Adrenal gland (tissue), 12 donors: ENCODE results near the gene CORO7. TPM values are rescaled to one million over a fixed set of nuclear protein-coding genes. Genes with fewer than 3 reads are reported as not detected.

ENCODE experiments used
- DNase-seq, 7 donors: peaks; one replicate each; pipeline ENCODE4 v3.0.0-alpha.2; 2019 to 2020
- H3K27ac ChIP-seq, 5 donors: fragments of 200-600 bp; sonication (generic) in 4 of 5; 1 replicate in 3 of 5; 2 replicates in 2 of 5; pipeline versions ENCODE4 v1.5.1 to v1.8.0; 2016 to 2020; ENCODE audit warnings: mild to moderate bottlenecking in 1 of 5
- H3K27me3 ChIP-seq: fragments of 200-600 bp; 2 replicates; pipeline ENCODE4 v1.8.0; 2021
- H3K36me3 ChIP-seq, 2 donors: fragments of 200-600 bp; replicated peaks in 1 of 2; 1 replicate in 1 of 2; 2 replicates in 1 of 2; pipeline versions ENCODE4 v1.5.1 to v1.8.0; 2018 to 2022
- H3K4me1 ChIP-seq, 2 donors: fragments of 200-600 bp; replicated peaks in 1 of 2; 1 replicate in 1 of 2; 2 replicates in 1 of 2; pipeline versions ENCODE4 v1.5.1 to v1.8.0; 2018 to 2021
- H3K4me3 ChIP-seq, 4 donors: fragments of 200-600 bp; sonication (generic) in 3 of 4; one replicate each; pipeline ENCODE4 v1.5.1; 2016 to 2018
- H3K9me3 ChIP-seq, 3 donors: fragments of 200-600 bp; sonication (generic) in 1 of 3; replicated peaks in 1 of 3; 1 replicate in 2 of 3; 2 replicates in 1 of 3; pipeline versions ENCODE4 v1.5.1 to v1.8.0; 2016 to 2021
- POLR2A ChIP-seq, 2 donors: fragments of 450-650 bp; IDR thresholded peaks; one replicate each; pipeline ENCODE4 v1.6.1; 2017; ENCODE audit warnings: antibody characterized with exemption in 2 of 2, mild to moderate bottlenecking in 2 of 2, moderate library complexity in 1 of 2
- WGBS, 4 donors: extraction: QIAGEN DNeasy Blood & Tissue Kit in 2 of 4; methylation state at CpG; one replicate each; pipeline versions ENCODE4 v1.1.5 to v1.1.7; 2013 to 2017; 5-methylcytosine and 5-hydroxymethylcytosine counted together
- intact Hi-C, 2 donors: fragments of 100-400 bp; cut with DNase I; formaldehyde crosslinking; loops; one replicate each; pipeline versions ENCODE4 v1.14.1 to v1.15.0; 2022 to 2023
- polyA plus RNA-seq, 3 donors: library from polyadenylated mRNA; stranded (reverse); fragments of 200-250 nt in 2 of 3; fragments of 350-450 nt in 1 of 3; fragmentation: Illumina TruSeq in 1 of 3; extraction: RNeasy Lipid Tissue Mini Kit (QIAGEN cat#74804) in 1 of 3; gene quantifications; one replicate each; pipeline ENCODE4 v1.2.3, GENCODE V29; 2013 to 2014
- total RNA-seq, 9 donors: library from RNA; depleted of rRNA in 4 of 9; stranded (reverse); fragments of >200 nt in 4 of 9; fragments of 120-200 nt in 1 of 9; fragmentation: NEBNext Ultra II Directional in 1 of 9; extraction: Animal tissue kit (Norgen Biotek cat#: 25700) in 1 of 9; gene quantifications; one replicate each; pipeline versions ENCODE4 v1.1.0 to v1.2.4, GENCODE V29; 2013 to 2023
- TF ChIP-seq, protein P1 (sequence below), 6 experiments: fragments of 450-650 bp in 4 of 6; fragments of 200-600 bp in 2 of 6; sonication (generic) in 1 of 6; IDR thresholded peaks; 1 replicate in 5 of 6; 2 replicates in 1 of 6; pipeline versions ENCODE4 v1.5.1 to v1.8.0; 2016 to 2021; ENCODE audit warnings: antibody characterized with exemption in 6 of 6, mild to moderate bottlenecking in 2 of 6, moderate library complexity in 1 of 6
- donor health status: healthy with polysubstance abuse.
- donor health status: Bipolar disorder and iron deficiency.
- donor health status: DM: yes; HTN: yes; CAD: no.
- donor health status: DM: no; HTN: no; CAD: no.
- donor health status: DM: no; HTN: no; CAD: no.
- donor health status: DM: yes; HTN: yes; CAD: no.

CORO7 gene
- total and polyA plus RNA-seq, 12 donors: 4.3 to 61.0 (median 34.7) TPM

DNA sequence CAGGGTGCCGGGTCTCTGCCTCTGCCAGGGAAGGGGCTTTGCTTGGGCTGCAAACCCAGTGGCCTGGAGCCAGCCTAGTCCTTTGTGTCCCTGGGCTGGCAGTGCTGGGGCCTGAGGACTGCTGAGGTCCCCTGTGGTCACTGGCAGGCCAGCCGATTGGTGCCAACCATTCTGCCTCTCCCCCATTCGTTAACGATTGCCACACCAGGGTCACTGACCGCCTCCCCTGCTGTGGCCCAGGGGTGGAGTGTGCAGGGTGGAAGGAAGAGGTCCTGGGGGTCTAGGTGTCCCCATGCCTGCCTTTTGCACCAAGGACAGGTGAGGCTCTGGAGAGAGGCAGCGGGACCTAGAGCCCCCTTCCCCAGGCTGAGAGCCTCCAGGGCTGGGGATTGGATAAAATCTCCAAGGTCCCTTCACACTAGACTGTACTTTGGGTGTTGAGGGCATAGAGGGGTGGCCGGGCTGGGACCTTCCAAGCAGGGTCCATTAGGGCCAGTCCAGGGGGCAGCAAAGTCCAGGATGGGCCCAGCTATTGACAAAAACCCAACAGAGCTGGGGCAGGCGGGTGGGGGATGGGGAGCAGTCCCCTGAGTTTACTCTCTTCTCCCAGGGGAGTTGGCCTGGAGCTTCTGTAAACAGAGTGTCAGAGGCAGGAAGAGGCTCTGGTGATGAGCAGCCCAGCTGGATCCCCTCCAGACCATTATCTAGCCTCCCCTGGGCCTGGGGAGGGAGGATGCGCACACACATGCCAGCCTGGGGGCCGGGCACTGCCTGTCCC, 43.6 kb downstream of the CORO7 start:
- H3K4me1 ChIP-seq: peaks cover 35 to 70% of the 10 kb centered on the region in 2 donors

DNA sequence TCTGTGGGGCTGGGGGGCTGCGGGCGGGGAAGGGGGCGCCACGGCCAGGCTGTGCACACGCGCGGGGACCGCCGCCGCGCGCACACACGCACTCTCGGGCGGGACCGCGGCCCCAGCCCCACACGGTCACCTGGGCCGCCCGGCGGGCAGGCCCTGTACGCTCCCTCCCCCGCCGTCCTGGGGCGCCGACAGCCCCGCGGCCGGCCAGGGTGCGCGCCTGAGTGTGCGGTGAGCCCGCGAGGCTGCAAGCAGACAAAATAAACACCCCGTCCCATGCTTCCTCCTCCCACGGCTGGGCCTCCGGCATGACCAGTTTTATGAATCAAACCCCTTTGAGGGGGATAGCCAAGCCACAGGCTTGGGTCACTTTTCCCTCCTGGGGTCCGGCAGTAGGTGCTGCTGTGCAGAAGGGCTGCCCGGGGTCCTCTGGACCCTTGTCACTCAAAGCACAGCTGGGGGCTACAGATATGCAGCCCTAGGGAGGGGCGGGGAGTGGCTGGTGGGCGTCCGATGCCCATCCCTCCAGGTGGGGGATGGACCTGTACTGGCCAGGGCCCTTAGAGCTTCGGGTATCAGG, 44.3 kb downstream of the CORO7 start:
- intact Hi-C loops: no loop called here
- Histone ChIP-seq H3K27me3 (no peaks in the 10 kb centered on the region), H3K9me3 (no peaks in the 10 kb centered on the region), H3K4me3 (peak overlapping the region in 3 of 4 donors; percentile 29 to 60 (median 42)), H3K27ac (peak overlapping the region in 4 of 5 donors; percentile 37 to 90 (median 68)), H3K36me3 (no peaks in the 10 kb centered on the region), H3K4me1 (peaks cover 35 to 65% of the 10 kb centered on the region in 2 donors)
- 7 to 39% (median 9%) methylated on average over 5 to 42 of the region's 43 CpGs for WGBS, 4 donors
- TF ChIP-seq, protein P1, sequence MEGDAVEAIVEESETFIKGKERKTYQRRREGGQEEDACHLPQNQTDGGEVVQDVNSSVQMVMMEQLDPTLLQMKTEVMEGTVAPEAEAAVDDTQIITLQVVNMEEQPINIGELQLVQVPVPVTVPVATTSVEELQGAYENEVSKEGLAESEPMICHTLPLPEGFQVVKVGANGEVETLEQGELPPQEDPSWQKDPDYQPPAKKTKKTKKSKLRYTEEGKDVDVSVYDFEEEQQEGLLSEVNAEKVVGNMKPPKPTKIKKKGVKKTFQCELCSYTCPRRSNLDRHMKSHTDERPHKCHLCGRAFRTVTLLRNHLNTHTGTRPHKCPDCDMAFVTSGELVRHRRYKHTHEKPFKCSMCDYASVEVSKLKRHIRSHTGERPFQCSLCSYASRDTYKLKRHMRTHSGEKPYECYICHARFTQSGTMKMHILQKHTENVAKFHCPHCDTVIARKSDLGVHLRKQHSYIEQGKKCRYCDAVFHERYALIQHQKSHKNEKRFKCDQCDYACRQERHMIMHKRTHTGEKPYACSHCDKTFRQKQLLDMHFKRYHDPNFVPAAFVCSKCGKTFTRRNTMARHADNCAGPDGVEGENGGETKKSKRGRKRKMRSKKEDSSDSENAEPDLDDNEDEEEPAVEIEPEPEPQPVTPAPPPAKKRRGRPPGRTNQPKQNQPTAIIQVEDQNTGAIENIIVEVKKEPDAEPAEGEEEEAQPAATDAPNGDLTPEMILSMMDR (IDR thresholded peaks at IDR 0.05): no peak
- no peak for TF ChIP-seq POLR2A (IDR thresholded peaks at IDR 0.05)
- DNase-seq: peak in 1 of 7 donors; percentile 39

More for the DNA sequence above, 43.6 kb downstream of the CORO7 start:
- Histone ChIP-seq H3K9me3 (no peaks in the 10 kb centered on the region), H3K27me3 (no peaks in the 10 kb centered on the region), H3K27ac (peak overlapping the region in 4 of 5 donors; percentile 37 to 90 (median 68)), H3K36me3 (peaks cover 0 to 2% of the 10 kb centered on the region in 2 donors), H3K4me3 (peak overlapping the region in 2 of 4 donors; percentile 29 to 60)
- DNase-seq: peak in 6 of 7 donors; percentile 52 to 85 (median 64)
- intact Hi-C loops: no loop called here
- 42 to 56% (median 49%) methylated on average over 4 to 10 of the region's 10 CpGs for WGBS, 4 donors
- peak in 1 of 2 donors; percentile 27 for TF ChIP-seq POLR2A (IDR thresholded peaks at IDR 0.05)
- TF ChIP-seq, protein P1 (IDR thresholded peaks at IDR 0.05): no peak

DNA sequence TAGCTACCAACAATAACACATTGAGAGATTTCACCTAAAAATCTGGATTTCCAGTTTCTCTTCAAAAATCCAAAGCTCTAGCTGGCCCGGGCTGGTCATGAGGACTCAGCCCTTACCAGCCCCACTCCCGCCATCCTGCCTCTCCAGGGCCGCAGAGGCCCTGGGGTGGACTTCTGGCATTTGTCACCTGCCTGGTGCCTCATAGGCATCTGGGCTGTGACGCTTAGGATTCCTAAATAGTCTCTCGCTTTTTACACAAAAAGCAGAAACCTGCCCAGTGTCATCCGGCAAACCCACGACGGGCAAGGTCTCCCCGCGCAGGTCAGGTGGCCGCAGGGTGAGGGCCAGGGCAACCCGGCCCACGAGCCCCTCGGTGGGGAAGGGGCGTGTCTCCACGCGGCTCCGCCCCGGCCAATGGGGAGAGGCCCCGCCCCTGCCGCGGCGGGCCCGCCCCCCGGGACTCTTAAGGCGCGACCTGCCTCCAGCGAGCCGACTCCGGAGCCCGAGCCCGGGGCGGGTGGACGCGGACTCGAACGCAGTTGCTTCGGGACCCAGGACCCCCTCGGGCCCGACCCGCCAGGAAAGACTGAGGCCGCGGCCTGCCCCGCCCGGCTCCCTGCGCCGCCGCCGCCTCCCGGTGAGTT, 44.9 kb downstream of the CORO7 start, which contains the start of gene VASN:
TSS of gene VASN (plus strand) at position 492 of the 644 bp plus-strand sequence. CDS start 9,030 bp downstream, outside the sequence.
- Histone ChIP-seq H3K9me3 (no peaks in the 10 kb centered on the region), H3K27ac (peak within 1 kb of the TSS in 4 of 5 donors; percentile 37 to 90 (median 68)), H3K4me3 (peak within 1 kb of the TSS in 3 of 4 donors; percentile 29 to 60 (median 42)), H3K36me3 (no peaks in the 10 kb centered on the region), H3K4me1 (peaks cover 30 to 59% of the 10 kb centered on the region in 2 donors), H3K27me3 (no peaks in the 10 kb centered on the region)
- whole genome bisulfite sequencing, 4 donors: 2 to 22% (median 11%) methylated on average over 5 to 50 of the region's 50 CpGs
- intact Hi-C loops: no loop called here
- peak; percentile 76 to 87 (median 82) for DNase-seq
- peak; percentile 92 to 93 for TF ChIP-seq POLR2A (IDR thresholded peaks at IDR 0.05)
- TF ChIP-seq, protein P1 (IDR thresholded peaks at IDR 0.05): no peak
